A673 (cell line): Measurements from ENCODE around the gene RASL11B. TPM values are rescaled to one million over a fixed set of nuclear protein-coding genes. Genes with fewer than 3 reads are reported as not detected.

Source experiments
- BruUV-seq: library from RNA; stranded (reverse); fragments of 400-500 nt; replicated peaks from 2 replicates; lab custom pipeline; 2021; lab: Mats Ljungman, UMichigan
- CTCF ChIA-PET: fragments of 300-600 bp; sonication (Branson Sonifier 250); formaldehyde crosslinking; loops from one replicate; lab custom pipeline; 2022; ENCODE audit warnings: antibody characterized with exemption; lab: Charles Lee
- POLR2A ChIA-PET: fragments of 300-600 bp; sonication (Branson Sonifier 250); formaldehyde crosslinking; loops from one replicate; lab custom pipeline; 2022; ENCODE audit warnings: antibody characterized with exemption; ENCODE audit not compliant: low non-redundant PET; lab: Charles Lee
- DNase-seq: peaks from one replicate; pipeline ENCODE4 v3.0.0-alpha.2; 2015; ENCODE audit warnings: low spot score
- H3K27ac ChIP-seq: fragments of 200-600 bp; sonication (generic); 2 replicates; pipeline ENCODE4 v1.5.1; 2016; ENCODE audit warnings: mixed run types, low read depth, mild to moderate bottlenecking, mixed read lengths, antibody characterized with exemption, low read length; ENCODE audit not compliant: poor library complexity, severe bottlenecking
- H3K27me3 ChIP-seq: fragments of 200-600 bp; sonication (generic); replicated peaks from 2 replicates; pipeline ENCODE4 v1.6.1; 2017; ENCODE audit warnings: mixed run types, low read depth, mild to moderate bottlenecking, mixed read lengths, antibody characterized with exemption, low read length; ENCODE audit not compliant: insufficient read depth, poor library complexity
- H3K36me3 ChIP-seq: fragments of 200-600 bp; sonication (generic); 2 replicates; pipeline ENCODE4 v1.6.1; 2016; ENCODE audit warnings: mixed run types, mild to moderate bottlenecking, mixed read lengths, antibody characterized with exemption, low read length; ENCODE audit not compliant: insufficient read depth, poor library complexity, severe bottlenecking
- H3K4me1 ChIP-seq: fragments of 200-600 bp; sonication (generic); 2 replicates; pipeline ENCODE4 v1.6.1; 2017; ENCODE audit warnings: mixed run types, mild to moderate bottlenecking, mixed read lengths, antibody characterized with exemption, low read length; ENCODE audit not compliant: insufficient read depth, poor library complexity, severe bottlenecking
- H3K4me3 ChIP-seq: fragments of 200-600 bp; sonication (generic); 2 replicates; pipeline ENCODE4 v1.5.1; 2016; ENCODE audit warnings: low read depth, mixed run types, mild to moderate bottlenecking, mixed read lengths, low read length; ENCODE audit not compliant: poor library complexity, severe bottlenecking
- H3K9me3 ChIP-seq: fragments of 200-600 bp; sonication (generic); 2 replicates; pipeline ENCODE4 v1.6.1; 2016; ENCODE audit warnings: mixed run types, low read depth, mild to moderate bottlenecking, mixed read lengths, antibody characterized with exemption, low read length; ENCODE audit not compliant: poor library complexity, severe bottlenecking
- EZH2 ChIP-seq: fragments of 200-600 bp; sonication (generic); IDR thresholded peaks from 2 replicates; pipeline ENCODE4 v1.6.1; 2017; ENCODE audit warnings: borderline replicate concordance, low read depth, mild to moderate bottlenecking, mixed read lengths, antibody characterized with exemption, low read length; ENCODE audit not compliant: poor library complexity, severe bottlenecking
- intact Hi-C: fragments of 100-400 bp; cut with micrococcal nuclease; formaldehyde crosslinking; loops from one replicate; pipeline ENCODE4 v1.10.0; 2022; ENCODE audit not compliant: unreplicated experiment
- total RNA-seq: library from RNA; stranded (reverse); gene quantifications from 2 replicates; pipeline ENCODE4 v1.2.3, GENCODE V29; 2021
- TF ChIP-seq, protein P1 (sequence below): fragments of 300-800, 200-600 bp; sonication (generic); conservative IDR thresholded peaks from 2 replicates; pipeline ENCODE4 v1.5.1; 2017; ENCODE audit warnings: low read depth, mild to moderate bottlenecking, antibody characterized with exemption, low read length, moderate library complexity, mixed read lengths

RASL11B gene
- total RNA-seq, 1 experiment from 2014 or later, result 0.67 TPM

DNA sequence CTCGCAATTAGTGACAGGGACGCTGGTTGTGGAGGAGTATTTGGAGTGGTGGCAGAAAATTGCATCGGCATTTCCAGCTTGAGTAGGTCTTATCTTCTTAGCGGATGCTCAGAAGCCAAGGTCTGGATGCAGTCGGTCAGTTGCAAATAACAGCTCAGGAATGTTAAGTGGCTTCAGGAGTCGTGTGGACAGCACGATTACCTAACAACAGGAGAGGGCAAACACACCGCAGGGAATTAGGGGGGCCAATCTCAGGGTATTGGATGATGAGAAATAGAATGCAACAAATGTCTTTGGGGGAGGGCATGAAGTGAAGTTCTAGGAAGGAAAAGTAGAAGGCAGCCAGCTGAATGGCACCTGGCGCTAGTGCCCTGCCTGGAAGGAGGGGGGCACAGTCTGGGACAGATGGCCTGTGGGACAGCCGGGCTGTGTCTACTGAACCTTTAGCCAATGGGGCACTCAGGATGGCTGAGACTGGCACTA lies 11.8 kb downstream of the RASL11B start:
- CTCF ChIA-PET, result no interaction called here
- H3K27me3 ChIP-seq, result no peaks in the 10 kb centered on the region
- no peak overlapping the region for H3K4me3 ChIP-seq
- intact Hi-C loops, result no loop called here
- no peaks in the 10 kb centered on the region for H3K36me3 ChIP-seq
- no peaks in the 10 kb centered on the region for H3K9me3 ChIP-seq
- TF ChIP-seq, protein P1, sequence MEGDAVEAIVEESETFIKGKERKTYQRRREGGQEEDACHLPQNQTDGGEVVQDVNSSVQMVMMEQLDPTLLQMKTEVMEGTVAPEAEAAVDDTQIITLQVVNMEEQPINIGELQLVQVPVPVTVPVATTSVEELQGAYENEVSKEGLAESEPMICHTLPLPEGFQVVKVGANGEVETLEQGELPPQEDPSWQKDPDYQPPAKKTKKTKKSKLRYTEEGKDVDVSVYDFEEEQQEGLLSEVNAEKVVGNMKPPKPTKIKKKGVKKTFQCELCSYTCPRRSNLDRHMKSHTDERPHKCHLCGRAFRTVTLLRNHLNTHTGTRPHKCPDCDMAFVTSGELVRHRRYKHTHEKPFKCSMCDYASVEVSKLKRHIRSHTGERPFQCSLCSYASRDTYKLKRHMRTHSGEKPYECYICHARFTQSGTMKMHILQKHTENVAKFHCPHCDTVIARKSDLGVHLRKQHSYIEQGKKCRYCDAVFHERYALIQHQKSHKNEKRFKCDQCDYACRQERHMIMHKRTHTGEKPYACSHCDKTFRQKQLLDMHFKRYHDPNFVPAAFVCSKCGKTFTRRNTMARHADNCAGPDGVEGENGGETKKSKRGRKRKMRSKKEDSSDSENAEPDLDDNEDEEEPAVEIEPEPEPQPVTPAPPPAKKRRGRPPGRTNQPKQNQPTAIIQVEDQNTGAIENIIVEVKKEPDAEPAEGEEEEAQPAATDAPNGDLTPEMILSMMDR, result no peak
- no peak for TF ChIP-seq EZH2
- no peak for DNase-seq
- no peak overlapping the region for H3K27ac ChIP-seq
- POLR2A ChIA-PET, result no interaction called here
- H3K4me1 ChIP-seq, result no peaks in the 10 kb centered on the region
- no TSS peak for BruUV-seq

DNA sequence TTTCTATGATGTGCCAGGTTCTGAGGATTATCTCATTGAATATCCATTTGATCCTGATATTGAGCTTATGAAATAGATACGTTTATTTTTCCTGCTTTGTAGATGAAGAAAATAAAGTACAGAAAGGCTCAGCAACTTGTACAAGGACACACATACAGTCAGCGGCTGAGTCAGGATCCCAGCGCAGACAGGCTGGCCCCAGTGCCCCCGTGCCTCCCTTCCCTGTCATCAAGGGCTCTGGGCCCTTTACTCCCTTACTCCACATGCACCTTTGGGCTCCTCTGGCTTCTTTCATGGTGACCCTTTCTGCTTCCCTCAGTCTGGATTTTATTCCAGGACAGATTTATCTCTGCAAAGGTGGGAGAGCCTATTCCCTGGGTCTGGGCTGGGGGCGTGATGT lies 12.8 kb downstream of the RASL11B start:
- intact Hi-C loops, result no loop called here
- POLR2A ChIA-PET, result no interaction called here
- no TSS peak for BruUV-seq
- CTCF ChIA-PET, result no interaction called here
- Histone ChIP-seq H3K4me3 (no peak overlapping the region), H3K27ac (no peak overlapping the region), H3K27me3 (no peaks in the 10 kb centered on the region), H3K4me1 (no peaks in the 10 kb centered on the region), H3K36me3 (no peaks in the 10 kb centered on the region), H3K9me3 (no peaks in the 10 kb centered on the region)
- DNase-seq, result no peak
- TF ChIP-seq, protein P1, result no peak
- TF ChIP-seq EZH2, result no peak

DNA sequence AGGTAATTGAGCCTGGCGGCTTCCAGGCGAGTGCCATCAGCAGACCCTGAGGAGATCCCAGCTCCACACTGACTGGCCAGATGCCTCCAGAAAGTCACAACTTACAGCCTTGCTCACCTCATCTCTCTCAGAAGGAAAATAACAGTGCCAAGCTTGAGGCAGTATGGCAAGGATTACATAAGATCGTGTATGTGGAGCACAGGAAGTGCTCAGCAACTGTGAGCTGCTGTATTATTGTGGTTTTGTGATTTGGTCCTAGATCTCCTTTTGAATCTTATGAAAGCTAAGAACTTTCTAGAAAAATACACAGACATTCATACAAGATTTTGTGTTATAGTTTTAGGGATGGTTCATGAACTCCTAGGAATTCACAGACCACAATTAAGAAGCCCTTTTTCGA lies 14.0 kb downstream of the RASL11B start:
- Histone ChIP-seq H3K9me3 (no peaks in the 10 kb centered on the region), H3K36me3 (no peaks in the 10 kb centered on the region), H3K4me3 (no peak overlapping the region), H3K27me3 (no peaks in the 10 kb centered on the region), H3K4me1 (no peaks in the 10 kb centered on the region), H3K27ac (no peak overlapping the region)
- ChIA-PET CTCF (no interaction called here), POLR2A (no interaction called here)
- intact Hi-C loops, result no loop called here
- BruUV-seq, result no TSS peak
- TF ChIP-seq, protein P1, result no peak
- TF ChIP-seq EZH2, result no peak
- DNase-seq, result no peak
